ENCODE measurements around the gene TPRG1L.

Gene TPRG1L

GRCh38 chr1:3654549-3655281, 29.9 kb downstream of the TPRG1L start:
- H3K4me3 ChIP-seq (ENCODE audit: low read depth, low read length) = no peak overlapping the region
- no peak for DNase-seq (ENCODE audit: low read depth)

GRCh38 chr1:3656450-3657095, 31.8 kb downstream of the TPRG1L start:
- no peak overlapping the region for H3K4me3 ChIP-seq (ENCODE audit: low read depth, low read length)
- DNase-seq (ENCODE audit: low read depth) = no peak

DNA sequence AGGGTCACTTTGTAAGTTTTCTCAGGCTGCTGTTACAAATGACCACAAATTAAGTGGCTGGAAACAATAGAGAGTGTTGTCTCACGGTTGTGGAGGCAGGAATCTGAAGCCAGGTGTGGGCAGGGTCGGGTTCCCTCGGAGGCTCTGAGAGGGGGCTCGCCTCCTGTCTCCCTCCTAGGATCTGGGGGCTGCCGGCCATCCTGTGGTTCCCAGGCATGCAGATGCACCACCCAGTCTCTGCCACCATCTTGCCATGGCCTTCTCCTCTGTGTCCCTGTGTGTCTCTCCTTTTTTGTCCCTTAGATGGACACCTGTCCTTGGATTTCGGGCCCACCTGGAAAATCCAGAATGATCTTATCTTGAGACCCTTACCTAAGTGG, 32.3 kb downstream of the TPRG1L start:
- no peak for DNase-seq (ENCODE audit: low read depth)
- no peak overlapping the region for H3K4me3 ChIP-seq (ENCODE audit: low read depth, low read length)

GRCh38 chr1:3657578-3658230, 32.9 kb downstream of the TPRG1L start:
- no peak for DNase-seq (ENCODE audit: low read depth)

GRCh38 chr1:3658231-3658615, 33.4 kb downstream of the TPRG1L start:
- H3K4me3 ChIP-seq (ENCODE audit: low read depth, low read length) = no peak overlapping the region
- DNase-seq (ENCODE audit: low read depth) = no peak

More at GRCh38 chr1:3657578-3658230, 32.9 kb downstream of the TPRG1L start:
- H3K4me3 ChIP-seq (ENCODE audit: low read depth, low read length) = no peak overlapping the region

DNA sequence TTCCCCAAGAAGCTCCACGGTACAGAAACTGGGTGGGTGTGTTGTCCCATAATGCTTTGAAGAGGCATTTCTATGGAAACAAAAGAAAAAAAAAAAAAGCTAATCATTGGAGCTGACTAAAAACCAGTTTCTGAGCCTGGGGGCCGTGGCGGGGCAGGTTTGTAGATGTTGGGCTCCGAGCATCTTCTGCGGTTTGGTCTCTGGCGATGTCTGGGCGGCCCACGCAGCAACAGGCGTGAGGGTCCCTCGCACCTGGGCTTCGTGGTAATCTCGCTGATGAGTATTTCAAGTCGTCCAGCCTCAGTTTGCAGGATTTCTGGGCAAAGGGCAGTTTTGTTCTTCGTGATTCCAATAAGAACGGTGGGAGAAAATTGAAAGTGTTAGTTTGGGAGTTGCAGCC, 34.3 kb downstream of the TPRG1L start:
- H3K4me3 ChIP-seq (ENCODE audit: low read depth, low read length) = no peak overlapping the region
- DNase-seq (ENCODE audit: low read depth) = no peak

DNA sequence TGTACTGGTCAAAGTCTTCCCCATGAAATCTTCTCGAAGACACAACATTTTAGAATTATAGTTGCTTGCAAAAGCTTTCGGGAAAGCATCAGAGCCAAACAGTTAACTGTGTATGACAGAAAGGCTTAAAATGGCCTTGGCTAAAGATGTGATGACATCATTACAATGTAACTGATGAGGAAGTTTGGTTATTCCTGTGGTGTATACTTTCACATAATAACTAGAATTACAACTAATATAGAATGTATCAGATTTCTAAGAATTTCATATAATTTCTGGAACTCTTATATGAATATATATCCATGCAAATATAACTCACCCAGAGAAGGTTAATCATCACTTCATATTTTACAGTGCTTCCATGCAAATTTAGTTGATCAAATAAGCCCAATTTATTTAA, 35.9 kb downstream of the TPRG1L start:
- DNase-seq (ENCODE audit: low read depth) = no peak
- H3K4me3 ChIP-seq (ENCODE audit: low read depth, low read length) = no peak overlapping the region

DNA sequence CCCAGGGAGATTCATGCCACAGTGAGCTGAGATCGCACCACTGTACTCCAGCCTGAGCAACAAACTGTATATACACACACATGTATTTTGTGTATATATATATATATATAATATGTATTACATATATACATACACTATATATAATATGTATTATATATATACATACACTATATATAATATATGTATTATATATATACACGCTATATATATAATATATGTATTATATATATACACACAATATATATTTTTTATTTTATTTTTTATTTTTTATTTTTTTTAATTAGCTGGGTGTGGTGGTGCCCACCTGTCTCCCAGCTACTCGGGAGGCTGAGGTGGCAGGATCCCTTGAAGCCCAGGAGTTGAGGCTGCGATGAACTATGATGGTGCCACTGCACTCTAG, 36.8 kb downstream of the TPRG1L start:
- H3K4me3 ChIP-seq (ENCODE audit: low read depth, low read length) = no peak overlapping the region
- DNase-seq (ENCODE audit: low read depth) = no peak

- H3K4me3 ChIP-seq (ENCODE audit: low read depth, low read length) = no peak overlapping the region
- no peak for DNase-seq (ENCODE audit: low read depth)
Measured at GRCh38 chr1:3662080-3662671, 37.4 kb downstream of the TPRG1L start.

- DNase-seq (ENCODE audit: low read depth) = no peak
Measured at GRCh38 chr1:3663999-3664699, 39.3 kb downstream of the TPRG1L start.

GRCh38 chr1:3664700-3665375, 40.0 kb downstream of the TPRG1L start:
- H3K4me3 ChIP-seq (ENCODE audit: low read depth, low read length) = no peak overlapping the region

More at GRCh38 chr1:3663999-3664699, 39.3 kb downstream of the TPRG1L start:
- H3K4me3 ChIP-seq (ENCODE audit: low read depth, low read length) = no peak overlapping the region

GRCh38 chr1:3668148-3668547, 43.3 kb downstream of the TPRG1L start:
- DNase-seq (ENCODE audit: low read depth) = no peak
- no peak overlapping the region for H3K4me3 ChIP-seq (ENCODE audit: low read depth, low read length)

More at GRCh38 chr1:3664700-3665375, 40.0 kb downstream of the TPRG1L start:
- no peak for DNase-seq (ENCODE audit: low read depth)

- no peak for DNase-seq (ENCODE audit: low read depth)
- H3K4me3 ChIP-seq (ENCODE audit: low read depth, low read length) = no peak overlapping the region
Measured at GRCh38 chr1:3668585-3669300, 43.9 kb downstream of the TPRG1L start.

DNA sequence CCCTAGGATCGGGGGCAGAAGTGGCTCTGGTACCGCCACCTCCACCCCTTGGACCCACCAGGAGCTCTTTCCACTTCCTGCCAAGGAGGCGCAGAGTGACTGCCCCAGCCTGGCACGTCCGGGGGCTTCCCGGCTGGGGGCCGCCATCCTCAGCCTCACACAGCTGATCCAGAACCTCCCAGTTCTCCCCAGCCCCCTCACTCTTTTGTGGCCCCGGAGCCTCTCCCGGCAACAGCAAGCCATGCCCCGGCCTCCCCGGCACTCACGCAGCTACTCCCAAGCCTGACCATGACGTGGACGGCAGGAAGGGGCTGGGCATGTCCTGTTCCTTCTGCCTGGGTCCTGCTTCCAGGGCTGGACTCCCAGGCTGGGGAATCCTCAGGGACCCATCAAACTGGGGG, 44.6 kb downstream of the TPRG1L start:
- no peak overlapping the region for H3K4me3 ChIP-seq (ENCODE audit: low read depth, low read length)
- no peak for DNase-seq (ENCODE audit: low read depth)

DNA sequence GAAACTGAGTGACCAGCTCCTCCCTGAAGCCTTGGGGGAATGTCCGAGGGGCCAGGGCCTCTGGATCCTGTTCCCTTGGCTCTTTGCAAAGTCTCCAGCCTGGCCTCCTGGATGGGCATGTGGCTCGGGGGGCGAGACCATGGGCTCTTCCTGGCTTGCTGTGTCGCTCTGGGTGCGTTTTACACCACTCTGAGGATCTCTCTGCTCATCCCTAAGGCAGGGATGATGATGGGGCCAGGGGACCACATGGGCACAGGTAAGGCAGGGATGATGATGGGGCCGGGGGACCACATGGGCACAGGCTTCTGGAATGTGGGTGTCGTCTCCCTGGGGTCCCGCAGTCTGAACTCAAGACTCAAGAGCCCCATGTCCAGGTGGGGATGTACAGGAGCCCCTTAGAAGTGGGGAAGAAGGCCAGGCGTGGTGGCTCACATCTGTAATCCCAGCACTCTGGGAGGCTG, 45.2 kb downstream of the TPRG1L start:
- no peak overlapping the region for H3K4me3 ChIP-seq (ENCODE audit: low read depth, low read length)
- no peak for DNase-seq (ENCODE audit: low read depth)

DNA sequence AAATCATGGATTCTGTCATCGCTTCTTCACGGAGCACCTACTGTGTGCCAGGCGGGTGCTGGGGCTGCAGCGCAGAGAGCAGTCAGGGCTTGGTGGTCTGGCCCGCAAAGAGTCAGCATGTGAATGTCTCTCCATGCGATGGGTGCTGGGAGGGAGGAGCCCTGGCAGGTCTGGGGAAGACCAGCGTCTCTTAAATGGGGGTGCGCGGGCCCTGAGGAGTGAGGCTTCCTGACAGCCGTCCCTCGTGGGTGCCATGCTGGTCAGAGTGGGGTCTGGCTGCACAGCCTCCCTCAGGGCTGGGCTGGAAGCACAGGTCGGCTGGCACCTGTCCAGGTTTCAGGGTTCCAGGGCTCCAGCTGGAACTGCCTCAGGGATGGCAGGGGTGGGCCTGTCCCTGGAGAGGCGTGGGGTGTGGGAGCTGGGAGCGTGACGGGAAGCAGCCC, 46.0 kb downstream of the TPRG1L start:
- H3K4me3 ChIP-seq (ENCODE audit: low read depth, low read length) = no peak overlapping the region

GRCh38 chr1:3671371-3672180, 46.8 kb downstream of the TPRG1L start:
- no peak overlapping the region for H3K4me3 ChIP-seq (ENCODE audit: low read depth, low read length)
- DNase-seq (ENCODE audit: low read depth) = no peak

More for the DNA sequence above, 46.0 kb downstream of the TPRG1L start:
- DNase-seq (ENCODE audit: low read depth) = no peak
